Right cardiac atrium (tissue), 5 donors: ENCODE data around the gene REG1A. TPM values are rescaled to one million over a fixed set of nuclear protein-coding genes. Genes with fewer than 3 reads are reported as not detected.

Source experiments
- ATAC-seq, 2 donors: fragments of 200-7000 bp; cut with Tn5 transposase; one replicate each; pipeline versions ENCODE4 v1.8.0 to v1.9.1; 2020; ENCODE audit warnings: moderate library complexity in 2 of 2, mild to moderate bottlenecking in 1 of 2
- DNase-seq, 3 donors: peaks; one replicate each; pipeline ENCODE4 v3.0.0-alpha.2; 2020
- H3K27ac ChIP-seq: one replicate; pipeline ENCODE4 v1.5.1; 2013; ENCODE audit warnings: mild to moderate bottlenecking, low read length, control low read depth, moderate library complexity
- H3K27me3 ChIP-seq: one replicate; pipeline ENCODE4 v1.6.1; 2013; ENCODE audit not compliant: control insufficient read depth, insufficient read depth
- H3K4me1 ChIP-seq: one replicate; pipeline ENCODE4 v1.6.1; 2013; ENCODE audit warnings: low read length; ENCODE audit not compliant: control insufficient read depth, insufficient read depth
- H3K4me3 ChIP-seq: one replicate; pipeline ENCODE4 v1.5.1; 2013; ENCODE audit warnings: low read length, control low read depth
- H3K9me3 ChIP-seq: one replicate; pipeline ENCODE4 v1.6.1; 2013; ENCODE audit warnings: low read length; ENCODE audit not compliant: control insufficient read depth
- WGBS: extraction: QIAGEN DNeasy Blood & Tissue Kit; methylation state at CpG from one replicate; pipeline ENCODE4 v1.1.7; 2013; 5-methylcytosine and 5-hydroxymethylcytosine counted together
- intact Hi-C, 4 donors: fragments of 100-400 bp; cut with DNase I; formaldehyde crosslinking; loops; one replicate each; pipeline versions ENCODE4 v1.11.0 to v1.14.0; 2022 to 2023
- polyA plus RNA-seq: library from polyadenylated mRNA; stranded (reverse); fragments of 200-250 nt; gene quantifications from one replicate; pipeline ENCODE4 v1.2.3, GENCODE V29; 2013
- total RNA-seq, 4 donors: library from RNA; stranded (reverse); fragmentation: NEBNext Ultra II Directional; extraction: Animal tissue kit (Norgen Biotek cat#: 25700); gene quantifications; one replicate each; pipeline ENCODE4 v1.2.1, GENCODE V29; 2021
- donor health status: healthy with polysubstance abuse.
- donor health status: DM: no; HTN: yes; CAD: no.
- donor health status: DM: no; HTN: no; CAD: no.
- donor health status: DM: no; HTN: yes; CAD: no; lungs with severe emphysema.
- donor health status: DM: yes; HTN: yes; CAD: no.

The REG1A gene
- total and polyA plus RNA-seq, 5 donors: 1.4 to 1.7 TPM; not detected in 3

DNA sequence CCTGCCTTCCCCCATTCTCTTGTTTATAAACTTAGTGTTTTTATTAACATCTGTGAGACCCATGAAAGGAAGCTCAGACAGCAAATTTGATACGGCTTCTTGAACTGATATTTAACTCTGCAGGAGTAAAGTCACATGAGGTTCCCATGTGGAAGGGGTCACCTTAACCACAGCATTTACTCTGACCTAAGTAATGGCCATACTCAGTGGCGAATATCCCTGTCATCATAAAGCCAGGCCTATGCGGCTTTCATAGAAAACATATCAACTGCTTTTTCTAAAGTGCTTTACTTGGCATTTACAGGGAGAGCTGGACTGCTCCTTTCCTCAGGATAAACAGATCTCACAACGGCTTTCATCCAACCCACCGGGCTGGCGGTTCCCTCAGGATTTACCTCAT lies 9.0 kb downstream of the REG1A start:
- Histone ChIP-seq H3K4me1 (no peaks in the 10 kb centered on the region), H3K4me3 (no peak overlapping the region), H3K9me3 (no peaks in the 10 kb centered on the region), H3K27me3 (no peaks in the 10 kb centered on the region), H3K27ac (no peak overlapping the region)
- ATAC-seq (no peak), DNase-seq (no peak)
- intact Hi-C loops: no loop called here
- WGBS: 75% methylated on average over 6 of the region's 6 CpGs

DNA sequence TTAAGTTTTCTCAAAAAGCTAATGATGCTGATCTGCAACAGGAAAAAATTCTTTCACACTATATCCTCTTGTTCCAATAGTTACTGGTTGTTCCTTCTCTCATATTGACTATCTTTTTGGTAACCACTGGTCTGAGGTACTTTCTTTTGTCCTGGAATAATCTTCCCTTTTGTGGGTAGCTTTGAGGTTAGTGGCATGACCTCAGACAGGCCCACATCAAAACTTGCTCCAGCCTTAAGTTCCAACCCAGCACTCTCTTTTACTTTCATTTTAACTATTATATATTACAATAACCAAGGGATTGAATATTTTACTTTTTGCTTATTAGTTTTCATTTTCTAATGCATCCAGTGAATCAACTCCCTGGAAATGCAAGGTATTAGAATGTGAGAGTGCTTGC lies 9.5 kb downstream of the REG1A start:
- no peak overlapping the region for H3K4me3 ChIP-seq
- H3K9me3 ChIP-seq: no peaks in the 10 kb centered on the region
- intact Hi-C loops: no loop called here
- no peak overlapping the region for H3K27ac ChIP-seq
- no peaks in the 10 kb centered on the region for H3K27me3 ChIP-seq
- ATAC-seq (no peak), DNase-seq (no peak)
- no peaks in the 10 kb centered on the region for H3K4me1 ChIP-seq

DNA sequence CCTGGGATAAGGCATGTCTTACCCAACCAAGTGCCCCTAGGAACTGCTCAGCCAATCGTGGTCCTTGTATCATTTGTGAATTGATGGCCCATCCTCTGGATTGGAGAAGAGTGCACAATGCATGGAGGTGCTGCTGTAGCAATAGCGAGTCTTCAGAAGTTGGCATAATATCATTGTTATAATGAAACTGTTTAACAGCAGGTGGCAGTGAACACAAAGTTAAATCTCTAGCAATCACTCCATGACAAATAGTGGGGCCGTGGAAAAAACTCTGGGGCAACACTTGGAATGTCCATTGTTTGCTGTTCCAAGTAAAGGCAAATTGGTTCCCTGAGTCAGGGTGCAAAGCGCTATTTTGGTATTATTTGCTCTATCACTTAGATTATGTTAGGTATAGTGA lies 11.4 kb downstream of the REG1A start:
- H3K4me1 ChIP-seq: no peaks in the 10 kb centered on the region
- H3K4me3 ChIP-seq: no peak overlapping the region
- H3K27ac ChIP-seq: no peak overlapping the region
- intact Hi-C loops: no loop called here
- ATAC-seq (no peak), DNase-seq (no peak)
- 81% methylated on average over 4 of the region's 4 CpGs for WGBS
- no peaks in the 10 kb centered on the region for H3K27me3 ChIP-seq
- H3K9me3 ChIP-seq: no peaks in the 10 kb centered on the region

DNA sequence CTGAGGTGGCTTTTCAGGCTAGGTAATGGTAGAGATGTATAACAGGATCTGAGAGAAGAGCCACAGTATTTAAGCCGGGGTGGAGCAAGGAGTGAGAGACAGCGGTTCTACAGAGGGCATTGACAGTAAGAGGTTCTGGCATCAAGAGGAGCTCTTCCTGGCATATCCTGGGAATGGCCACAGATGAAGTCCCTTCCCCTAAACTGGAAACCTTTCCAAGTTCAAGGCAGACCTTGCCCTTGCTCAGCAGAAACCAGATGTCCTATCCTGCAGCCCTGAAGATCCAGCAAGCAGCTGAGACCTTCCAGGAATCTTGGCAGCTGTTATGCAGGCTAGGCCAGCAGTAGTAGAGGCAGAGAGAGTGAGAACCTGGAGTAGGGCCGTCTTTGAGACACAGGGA lies 18.1 kb downstream of the REG1A start:
- intact Hi-C loops: no loop called here
- Histone ChIP-seq H3K27ac (no peak overlapping the region), H3K4me1 (no peaks in the 10 kb centered on the region), H3K4me3 (no peak overlapping the region), H3K9me3 (no peaks in the 10 kb centered on the region), H3K27me3 (no peaks in the 10 kb centered on the region)
- ATAC-seq (no peak), DNase-seq (no peak)
- 80% methylated on average over 3 of the region's 3 CpGs for WGBS

DNA sequence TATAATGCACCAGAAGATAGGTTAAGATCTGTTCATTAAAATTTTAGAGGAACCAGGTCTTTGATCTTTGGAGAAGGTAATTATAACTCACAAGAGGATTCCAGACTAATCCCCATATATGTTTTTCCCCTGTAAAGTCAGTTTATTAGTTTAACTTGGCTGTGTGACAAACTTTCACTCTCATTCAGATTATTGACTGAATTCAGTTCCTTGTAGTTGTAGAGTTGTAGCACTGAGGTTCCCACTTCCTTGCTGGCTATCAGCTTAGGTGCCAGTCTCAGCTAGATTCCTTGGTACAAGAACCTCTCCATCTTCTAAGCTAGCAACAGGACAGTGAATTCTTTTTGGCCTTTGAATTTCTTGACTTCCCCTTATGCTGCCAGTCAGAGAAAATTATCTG lies 19.1 kb downstream of the REG1A start:
- H3K27ac ChIP-seq: no peak overlapping the region
- H3K4me3 ChIP-seq: no peak overlapping the region
- ATAC-seq: no peak
- DNase-seq: no peak
- no peaks in the 10 kb centered on the region for H3K27me3 ChIP-seq
- no peaks in the 10 kb centered on the region for H3K9me3 ChIP-seq
- no peaks in the 10 kb centered on the region for H3K4me1 ChIP-seq
- intact Hi-C loops: no loop called here

DNA sequence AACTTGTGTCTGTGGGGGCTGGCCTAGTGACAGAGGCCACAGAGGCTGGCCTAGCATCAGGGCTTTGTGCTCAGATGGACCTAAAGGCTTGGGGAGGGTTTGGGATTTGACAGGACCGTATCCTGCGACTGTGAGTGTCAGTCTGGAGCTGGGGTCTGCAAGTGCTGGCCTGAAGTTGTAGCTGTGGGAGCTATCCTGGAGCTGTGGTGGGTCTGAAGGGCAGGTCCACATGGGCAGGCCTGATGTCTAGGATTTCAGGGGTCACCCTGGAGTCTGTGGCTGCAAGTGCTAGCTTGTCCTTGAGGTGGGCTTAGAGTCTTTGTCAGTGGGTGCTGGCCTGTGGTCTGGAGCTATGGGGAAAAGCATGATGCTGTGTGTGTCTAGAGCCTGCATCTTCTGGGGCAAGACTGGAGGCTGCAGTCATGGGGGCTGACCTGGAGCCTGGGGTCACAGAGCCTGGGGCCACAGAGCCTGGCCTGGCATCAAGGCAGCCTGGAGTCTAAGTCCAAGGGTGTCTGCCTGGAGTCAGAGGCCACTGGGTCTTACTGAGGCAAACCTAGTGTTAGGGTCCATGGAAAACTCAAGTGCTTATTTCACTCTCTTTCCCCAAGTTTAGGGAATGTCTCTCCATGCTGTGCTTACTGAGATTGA lies 35.7 kb downstream of the REG1A start:
- H3K9me3 ChIP-seq: no peaks in the 10 kb centered on the region
- ATAC-seq: no peak
- DNase-seq: no peak
- 79% methylated on average over 2 of the region's 2 CpGs for WGBS
- H3K4me3 ChIP-seq: no peak overlapping the region
- no peaks in the 10 kb centered on the region for H3K27me3 ChIP-seq
- H3K27ac ChIP-seq: no peak overlapping the region
- intact Hi-C loops: no loop called here
- no peaks in the 10 kb centered on the region for H3K4me1 ChIP-seq

DNA sequence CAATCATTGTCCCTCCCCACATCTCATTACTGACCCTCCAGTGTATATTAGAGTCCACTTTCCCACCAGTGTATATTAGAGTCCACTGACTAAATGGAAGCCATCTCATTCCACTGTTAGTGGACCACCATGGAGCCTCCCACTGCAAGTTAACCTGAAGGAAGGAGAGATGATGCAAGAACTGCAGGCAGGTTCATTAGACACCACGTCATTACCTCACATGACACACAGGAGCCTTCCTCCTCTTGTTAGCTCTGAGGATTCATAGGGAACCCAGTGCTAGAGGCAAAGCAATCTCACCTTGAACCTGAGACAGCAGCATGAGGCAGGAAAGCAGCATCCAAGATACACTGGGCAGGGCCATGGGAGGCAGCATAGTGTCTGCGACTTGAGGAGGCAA lies 38.7 kb downstream of the REG1A start:
- Histone ChIP-seq H3K9me3 (no peaks in the 10 kb centered on the region), H3K4me1 (no peaks in the 10 kb centered on the region), H3K27me3 (no peaks in the 10 kb centered on the region), H3K4me3 (no peak overlapping the region), H3K27ac (no peak overlapping the region)
- no peak for ATAC-seq
- WGBS: 70% methylated on average over 2 of the region's 2 CpGs
- DNase-seq: no peak
- intact Hi-C loops: no loop called here

DNA sequence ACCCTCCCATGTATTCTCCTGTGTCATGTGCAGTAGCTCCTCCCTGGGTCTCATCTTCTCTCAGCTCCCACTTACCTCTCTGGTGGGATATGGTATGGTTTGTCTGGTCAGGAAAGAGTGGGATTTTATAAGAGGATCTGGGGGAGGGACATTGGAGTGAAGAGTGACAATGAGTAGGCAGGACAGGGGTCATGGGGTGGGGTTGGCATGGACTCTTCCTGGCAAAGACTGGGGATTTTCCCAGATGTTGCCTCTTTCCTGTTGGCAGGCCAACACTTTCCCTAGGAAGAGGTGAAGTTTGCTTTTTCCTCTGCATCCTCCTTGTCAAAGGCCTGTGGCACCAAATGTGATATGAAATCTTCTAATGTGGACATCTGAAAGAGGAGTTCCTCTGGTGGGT lies 39.4 kb downstream of the REG1A start, which contains the start of gene REG3A:
Gene REG3A, minus strand, starts transcription at position 101 of the 400 bp plus-strand sequence. CDS start 348 bp downstream, outside the sequence.
- intact Hi-C loops: no loop called here
- ATAC-seq: no peak
- no peak for DNase-seq
- no peak within 1 kb of the TSS for H3K27ac ChIP-seq
- H3K9me3 ChIP-seq: no peaks in the 10 kb centered on the region
- H3K4me1 ChIP-seq: no peaks in the 10 kb centered on the region
- H3K27me3 ChIP-seq: no peaks in the 10 kb centered on the region
- H3K4me3 ChIP-seq: no peak within 1 kb of the TSS

DNA sequence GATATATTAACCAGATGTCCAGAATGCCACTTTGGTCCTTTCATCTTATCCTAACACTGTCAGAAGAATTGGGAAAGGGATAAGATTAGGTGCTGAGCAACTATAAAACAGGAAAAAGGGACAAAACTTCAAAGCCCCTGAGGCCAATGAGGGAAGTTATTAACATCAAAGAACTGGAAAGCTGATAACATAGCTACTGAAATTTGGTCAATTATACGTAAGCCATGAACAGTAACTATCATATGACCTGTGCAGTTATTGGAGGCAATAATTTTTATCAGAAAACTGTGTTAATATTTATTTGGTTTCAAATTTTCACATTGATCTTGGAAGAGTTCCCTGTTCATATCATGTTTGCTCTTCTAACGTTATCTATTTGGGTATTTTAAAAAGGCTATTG lies 41.8 kb downstream of the REG1A start:
- H3K27ac ChIP-seq: no peak overlapping the region
- no peaks in the 10 kb centered on the region for H3K27me3 ChIP-seq
- intact Hi-C loops: no loop called here
- no peaks in the 10 kb centered on the region for H3K4me1 ChIP-seq
- no peaks in the 10 kb centered on the region for H3K9me3 ChIP-seq
- WGBS: 43% methylated on average over 2 of the region's 2 CpGs
- no peak for DNase-seq
- H3K4me3 ChIP-seq: no peak overlapping the region
- no peak for ATAC-seq

DNA sequence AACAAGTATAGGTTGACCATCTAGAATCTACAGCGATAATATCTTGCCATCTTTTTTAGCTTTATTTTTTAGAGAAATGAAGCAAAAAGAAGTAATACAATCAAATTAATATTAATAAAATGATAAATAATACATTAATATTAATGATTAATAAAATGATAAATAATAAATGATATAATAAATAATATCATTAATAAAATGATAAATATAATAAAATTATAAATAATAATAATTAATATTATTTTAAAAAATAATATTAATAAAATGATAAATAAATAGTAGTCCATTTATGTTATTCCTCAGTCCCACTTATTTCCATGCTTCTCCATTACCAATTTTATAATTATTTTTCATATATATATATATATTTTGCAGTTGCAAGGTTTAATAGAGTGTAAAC lies 42.5 kb downstream of the REG1A start:
- ATAC-seq (no peak), DNase-seq (no peak)
- Histone ChIP-seq H3K9me3 (no peaks in the 10 kb centered on the region), H3K4me1 (no peaks in the 10 kb centered on the region), H3K4me3 (no peak overlapping the region), H3K27ac (no peak overlapping the region), H3K27me3 (no peaks in the 10 kb centered on the region)
- whole genome bisulfite sequencing: 98% methylated on average over 1 of the region's 1 CpG
- intact Hi-C loops: no loop called here

DNA sequence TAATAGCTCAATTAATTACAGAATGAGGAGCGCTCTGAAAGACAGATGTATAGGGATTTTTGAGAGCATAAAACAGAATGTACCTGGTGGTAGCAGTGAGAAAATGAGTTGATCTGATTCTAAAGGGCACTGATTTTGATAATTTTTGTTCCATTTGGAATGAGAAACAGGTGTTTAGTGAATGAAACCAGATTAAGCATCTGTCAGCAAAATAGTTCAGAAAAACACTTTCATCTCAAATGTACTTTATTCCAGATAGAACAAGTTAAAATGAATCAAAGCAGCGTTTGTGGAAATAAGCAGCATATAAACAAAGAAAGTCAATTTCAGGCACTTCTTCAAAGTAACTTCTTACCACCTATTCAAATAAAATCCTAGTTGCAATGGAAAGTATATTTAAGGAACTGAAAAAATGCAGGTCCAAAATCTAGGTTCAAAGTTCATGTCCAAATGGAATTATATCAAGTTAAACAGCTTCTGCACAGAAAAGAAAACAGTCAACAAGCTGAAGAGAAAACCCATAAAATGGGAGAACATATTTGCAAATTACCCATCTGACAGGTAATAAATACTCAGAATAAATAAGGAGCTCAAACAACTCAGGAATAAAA lies 51.2 kb downstream of the REG1A start:
- 87% methylated on average over 2 of the region's 2 CpGs for WGBS

More for the DNA sequence above, 51.2 kb downstream of the REG1A start:
- intact Hi-C loops: no loop called here
- Histone ChIP-seq H3K27ac (no peak overlapping the region), H3K9me3 (no peaks in the 10 kb centered on the region), H3K4me3 (no peak overlapping the region), H3K27me3 (no peaks in the 10 kb centered on the region), H3K4me1 (no peaks in the 10 kb centered on the region)
- DNase-seq: no peak
- no peak for ATAC-seq
